Kidney glomerular epithelial cell (primary cell): ENCODE measurements around the gene PPP1R36.
"Not testable (repeated sequence)": the region's sequence is repeated elsewhere in the genome, so short reads cannot be mapped to it uniquely, and the experiment has no call there.

Source experiments
- DNase-seq: peaks from one replicate; lab custom pipeline; 2025; lab: John Stamatoyannopoulos, UW

Gene PPP1R36

DNA sequence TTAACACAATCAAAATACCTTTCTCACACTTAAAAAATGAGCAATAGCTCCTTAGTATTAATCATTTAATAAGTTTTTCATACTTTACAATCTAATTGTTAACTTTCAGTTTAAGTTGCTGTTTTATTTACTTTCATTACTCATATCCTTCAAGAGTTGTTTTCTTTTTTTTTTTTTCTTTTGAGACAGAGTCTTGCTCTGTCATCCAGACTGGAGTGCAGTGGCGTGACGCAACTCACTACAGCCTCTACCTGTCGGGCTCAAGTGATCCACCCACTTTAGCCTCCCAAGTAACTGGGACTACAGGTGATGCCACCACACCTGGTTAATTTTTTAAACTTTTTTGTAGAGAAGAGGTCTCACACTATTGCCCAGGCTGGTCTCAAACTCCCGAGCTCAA is 29.1 kb upstream of the PPP1R36 start:
- no peak for DNase-seq

DNA sequence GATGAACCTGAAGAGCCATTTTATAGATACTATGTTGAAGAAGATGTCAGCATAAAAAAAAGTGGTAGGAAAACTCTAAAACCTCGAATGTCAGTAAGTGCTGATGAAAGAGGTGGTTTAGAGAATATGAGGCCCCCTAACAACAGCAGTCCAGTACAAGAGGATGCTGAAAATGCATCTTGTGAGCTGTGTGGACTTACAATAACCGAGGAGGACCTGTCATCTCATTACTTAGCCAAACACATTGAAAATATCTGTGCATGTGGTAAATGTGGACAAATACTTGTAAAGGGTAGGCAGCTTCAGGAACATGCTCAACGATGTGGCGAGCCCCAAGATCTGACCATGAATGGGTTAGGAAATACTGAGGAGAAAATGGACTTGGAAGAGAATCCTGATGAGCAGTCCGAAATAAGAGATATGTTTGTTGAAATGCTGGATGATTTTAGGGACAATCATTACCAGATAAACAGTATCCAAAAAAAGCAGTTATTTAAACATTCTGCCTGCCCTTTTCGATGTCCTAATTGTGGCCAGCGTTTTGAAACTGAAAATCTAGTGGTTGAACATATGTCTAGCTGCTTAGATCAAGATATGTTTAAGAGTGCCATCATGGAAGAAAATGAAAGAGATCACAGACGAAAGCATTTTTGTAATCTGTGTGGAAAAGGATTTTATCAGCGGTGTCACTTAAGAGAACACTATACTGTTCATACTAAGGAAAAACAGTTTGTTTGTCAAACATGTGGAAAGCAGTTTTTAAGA is 27.0 kb upstream of the PPP1R36 start:
- DNase-seq, result no peak

DNA sequence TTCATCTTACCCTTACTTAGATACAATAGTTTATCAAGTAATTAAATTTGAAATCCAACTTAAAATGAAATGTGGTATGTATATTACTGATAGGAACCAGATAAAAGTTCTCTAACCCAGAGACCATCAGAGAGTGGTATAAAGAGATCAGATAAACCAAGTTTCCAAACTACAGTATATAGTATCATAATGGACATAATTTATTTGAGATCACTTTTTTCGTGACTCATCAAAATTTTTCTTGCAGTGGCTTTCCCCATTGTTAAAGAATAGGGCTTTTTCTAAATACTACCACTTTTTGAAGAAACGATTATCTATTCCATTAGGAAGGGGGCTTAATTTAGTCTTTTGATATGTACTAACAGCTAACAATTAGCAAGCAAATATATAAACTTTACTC is 24.4 kb upstream of the PPP1R36 start:
- no peak for DNase-seq

DNA sequence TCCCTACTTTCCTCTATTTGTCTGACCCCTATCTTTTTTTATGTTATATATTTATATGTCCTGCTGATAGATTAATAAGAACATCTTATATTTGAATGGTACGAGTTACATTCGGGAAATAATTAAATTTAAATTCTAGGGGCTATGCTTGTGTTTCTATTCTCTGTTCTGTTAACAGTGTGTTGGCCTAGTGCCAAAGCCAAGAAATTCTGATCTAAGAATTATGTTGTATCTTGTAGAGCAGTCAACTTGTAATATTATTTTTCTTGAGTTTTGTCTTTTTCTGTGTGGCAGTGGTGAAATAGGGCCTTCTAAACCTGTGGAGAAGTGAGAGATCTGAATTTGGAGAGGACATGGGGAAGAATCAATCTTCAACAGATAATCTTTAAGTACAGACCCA is 18.2 kb upstream of the PPP1R36 start:
- no peak for DNase-seq

DNA sequence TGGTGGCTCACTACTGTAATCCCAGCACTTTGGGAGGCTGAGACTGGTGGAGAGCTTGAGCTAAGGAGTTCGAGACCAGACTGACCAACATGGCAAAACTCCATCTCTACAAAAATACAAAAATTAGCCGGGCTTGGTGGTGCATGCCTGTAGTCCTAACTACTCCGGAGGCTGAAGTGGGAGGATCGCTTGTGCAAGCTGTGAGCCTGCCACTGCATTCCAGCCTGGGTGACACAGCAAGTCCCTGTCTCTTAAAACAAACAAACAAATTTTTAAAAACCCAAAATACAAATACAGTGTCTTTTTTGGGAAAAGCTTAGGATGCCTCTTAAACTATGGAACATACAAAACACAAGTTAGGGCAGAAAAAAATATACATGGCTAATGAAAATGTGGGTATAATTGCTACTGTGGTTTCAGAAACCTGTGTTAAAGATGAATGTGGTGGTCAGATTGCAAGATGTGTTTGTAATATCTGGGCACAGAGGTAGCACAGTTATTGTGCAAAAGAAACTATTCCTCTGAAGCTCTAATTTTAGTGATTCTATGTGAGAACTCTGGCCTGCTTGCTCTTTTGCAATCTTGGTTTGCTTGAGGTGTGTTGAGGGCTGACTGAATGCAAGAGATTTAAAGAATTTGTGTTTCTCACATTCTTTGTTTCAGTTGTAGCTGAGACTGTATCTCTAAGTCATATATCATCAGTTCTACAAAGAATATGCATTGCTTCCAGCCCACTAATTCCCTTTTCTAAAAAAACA is 13.1 kb upstream of the PPP1R36 start:
- DNase-seq, result peak; percentile 38

DNA sequence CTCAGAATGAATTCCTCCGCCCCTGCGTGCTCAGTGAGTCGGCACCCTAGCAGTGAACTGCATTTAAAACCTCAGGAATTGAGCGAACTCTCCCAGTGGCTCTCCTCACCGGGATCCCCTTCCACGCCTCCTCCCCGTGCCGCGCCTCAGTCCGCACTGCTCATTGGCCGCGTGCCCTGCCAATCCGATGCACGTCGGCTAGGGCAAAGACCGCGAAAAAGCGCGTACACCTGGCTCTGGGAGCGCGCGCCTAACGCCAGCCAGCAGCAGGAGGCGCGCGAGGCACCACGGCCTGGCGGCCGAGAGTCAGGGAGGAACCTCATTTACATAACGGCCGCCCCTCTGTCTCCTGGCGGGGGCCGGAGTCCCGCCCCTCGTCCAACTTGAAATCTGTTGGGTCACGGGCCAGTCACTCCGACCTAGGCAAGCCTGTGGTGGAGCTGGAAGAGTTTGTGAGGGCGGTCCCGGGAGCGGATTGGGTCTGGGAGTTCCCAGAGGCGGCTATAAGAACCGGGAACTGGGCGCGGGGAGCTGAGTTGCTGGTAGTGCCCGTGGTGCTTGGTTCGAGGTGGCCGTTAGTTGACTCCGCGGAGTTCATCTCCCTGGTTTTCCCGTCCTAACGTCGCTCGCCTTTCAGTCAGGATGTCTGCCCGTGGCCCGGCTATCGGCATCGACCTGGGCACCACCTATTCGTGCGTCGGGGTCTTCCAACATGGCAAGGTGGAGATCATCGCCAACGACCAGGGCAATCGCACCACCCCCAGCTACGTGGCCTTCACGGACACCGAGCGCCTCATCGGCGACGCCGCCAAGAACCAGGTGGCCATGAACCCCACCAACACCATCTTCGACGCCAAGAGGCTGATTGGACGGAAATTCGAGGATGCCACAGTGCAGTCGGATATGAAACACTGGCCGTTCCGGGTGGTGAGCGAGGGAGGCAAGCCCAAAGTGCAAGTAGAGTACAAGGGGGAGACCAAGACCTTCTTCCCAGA is 9.3 kb upstream of the PPP1R36 start, which contains the start of gene HSPA2:
TSS of gene HSPA2 (plus strand) at position 534 of the 995 bp plus-strand sequence. CDS start at position 643, 109 bp downstream.
- DNase-seq, result peak; percentile 99

DNA sequence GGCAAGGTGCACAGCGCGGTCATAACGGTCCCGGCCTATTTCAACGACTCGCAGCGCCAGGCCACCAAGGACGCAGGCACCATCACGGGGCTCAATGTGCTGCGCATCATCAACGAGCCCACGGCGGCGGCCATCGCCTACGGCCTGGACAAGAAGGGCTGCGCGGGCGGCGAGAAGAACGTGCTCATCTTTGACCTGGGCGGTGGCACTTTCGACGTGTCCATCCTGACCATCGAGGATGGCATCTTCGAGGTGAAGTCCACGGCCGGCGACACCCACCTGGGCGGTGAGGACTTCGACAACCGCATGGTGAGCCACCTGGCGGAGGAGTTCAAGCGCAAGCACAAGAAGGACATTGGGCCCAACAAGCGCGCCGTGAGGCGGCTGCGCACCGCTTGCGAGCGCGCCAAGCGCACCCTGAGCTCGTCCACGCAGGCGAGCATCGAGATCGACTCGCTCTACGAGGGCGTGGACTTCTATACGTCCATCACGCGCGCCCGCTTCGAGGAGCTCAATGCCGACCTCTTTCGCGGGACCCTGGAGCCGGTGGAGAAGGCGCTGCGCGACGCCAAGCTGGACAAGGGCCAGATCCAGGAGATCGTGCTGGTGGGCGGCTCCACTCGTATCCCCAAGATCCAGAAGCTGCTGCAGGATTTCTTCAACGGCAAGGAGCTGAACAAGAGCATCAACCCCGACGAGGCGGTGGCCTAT is 8.3 kb upstream of the PPP1R36 start:
- DNase-seq, result no peak

DNA sequence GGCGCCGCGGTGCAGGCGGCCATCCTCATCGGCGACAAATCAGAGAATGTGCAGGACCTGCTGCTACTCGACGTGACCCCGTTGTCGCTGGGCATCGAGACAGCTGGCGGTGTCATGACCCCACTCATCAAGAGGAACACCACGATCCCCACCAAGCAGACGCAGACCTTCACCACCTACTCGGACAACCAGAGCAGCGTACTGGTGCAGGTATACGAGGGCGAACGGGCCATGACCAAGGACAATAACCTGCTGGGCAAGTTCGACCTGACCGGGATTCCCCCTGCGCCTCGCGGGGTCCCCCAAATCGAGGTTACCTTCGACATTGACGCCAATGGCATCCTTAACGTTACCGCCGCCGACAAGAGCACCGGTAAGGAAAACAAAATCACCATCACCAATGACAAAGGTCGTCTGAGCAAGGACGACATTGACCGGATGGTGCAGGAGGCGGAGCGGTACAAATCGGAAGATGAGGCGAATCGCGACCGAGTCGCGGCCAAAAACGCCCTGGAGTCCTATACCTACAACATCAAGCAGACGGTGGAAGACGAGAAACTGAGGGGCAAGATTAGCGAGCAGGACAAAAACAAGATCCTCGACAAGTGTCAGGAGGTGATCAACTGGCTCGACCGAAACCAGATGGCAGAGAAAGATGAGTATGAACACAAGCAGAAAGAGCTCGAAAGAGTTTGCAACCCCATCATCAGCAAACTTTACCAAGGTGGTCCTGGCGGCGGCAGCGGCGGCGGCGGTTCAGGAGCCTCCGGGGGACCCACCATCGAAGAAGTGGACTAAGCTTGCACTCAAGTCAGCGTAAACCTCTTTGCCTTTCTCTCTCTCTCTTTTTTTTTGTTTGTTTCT is 7.6 kb upstream of the PPP1R36 start:
- no peak for DNase-seq

DNA sequence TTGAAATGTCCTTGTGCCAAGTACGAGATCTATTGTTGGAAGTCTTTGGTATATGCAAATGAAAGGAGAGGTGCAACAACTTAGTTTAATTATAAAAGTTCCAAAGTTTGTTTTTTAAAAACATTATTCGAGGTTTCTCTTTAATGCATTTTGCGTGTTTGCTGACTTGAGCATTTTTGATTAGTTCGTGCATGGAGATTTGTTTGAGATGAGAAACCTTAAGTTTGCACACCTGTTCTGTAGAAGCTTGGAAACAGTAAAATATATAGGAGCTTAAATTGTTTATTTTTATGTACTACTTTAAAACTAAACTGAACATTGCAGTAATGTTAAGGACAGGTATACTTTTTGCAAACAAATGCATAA is 6.9 kb upstream of the PPP1R36 start:
- no peak for DNase-seq

DNA sequence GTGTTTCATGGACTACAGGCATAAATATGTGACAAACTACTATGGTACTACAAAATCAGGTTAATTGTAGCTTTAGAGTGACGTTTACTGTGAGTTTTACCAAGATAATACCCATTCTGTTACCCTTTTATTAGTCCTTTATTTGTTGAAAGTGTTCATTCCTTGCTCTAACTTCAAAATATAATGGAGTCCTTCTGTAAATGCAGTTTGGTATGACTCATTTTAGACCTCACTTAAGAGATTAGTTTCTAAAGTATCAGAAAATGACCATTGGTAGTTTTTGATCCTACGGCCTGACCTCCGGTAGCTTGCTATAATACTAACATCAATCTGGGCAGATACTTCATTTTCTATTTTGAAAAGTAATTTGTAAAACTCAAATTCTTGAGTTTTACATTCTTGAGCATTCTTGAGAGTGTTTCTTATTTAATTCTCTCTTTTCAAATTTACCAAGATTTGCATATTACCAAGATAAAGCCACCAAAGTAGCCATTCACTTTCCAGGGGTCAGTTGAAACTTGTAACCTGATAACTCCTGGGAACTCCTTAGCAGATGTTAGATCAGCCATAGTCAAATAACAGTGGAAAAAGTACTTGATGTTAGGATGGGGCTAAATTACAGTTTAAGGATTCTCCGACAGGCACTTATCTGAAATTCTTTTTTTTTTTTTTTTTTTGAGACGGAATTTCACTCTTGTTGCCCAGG is 5.0 kb upstream of the PPP1R36 start:
- DNase-seq, result no peak

DNA sequence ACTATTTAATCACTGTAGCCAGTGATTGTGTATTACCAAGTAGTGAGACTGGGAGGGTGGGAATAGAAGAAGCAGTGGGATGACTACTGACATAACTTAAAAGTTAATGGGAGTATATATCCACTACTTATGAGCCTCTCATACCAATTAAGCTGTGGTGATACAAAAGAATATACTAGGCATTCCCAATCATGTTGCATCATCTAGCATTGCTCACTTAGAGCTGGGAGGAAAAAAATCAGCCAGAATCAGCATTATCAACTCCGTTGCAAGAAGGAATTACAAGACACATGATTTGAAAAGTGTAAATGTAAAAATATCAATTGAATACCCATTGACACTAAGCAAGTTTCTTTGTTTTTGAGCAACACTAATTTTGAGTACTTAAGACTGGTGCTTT is 745 bp upstream of the PPP1R36 start:
- DNase-seq, result no peak

DNA sequence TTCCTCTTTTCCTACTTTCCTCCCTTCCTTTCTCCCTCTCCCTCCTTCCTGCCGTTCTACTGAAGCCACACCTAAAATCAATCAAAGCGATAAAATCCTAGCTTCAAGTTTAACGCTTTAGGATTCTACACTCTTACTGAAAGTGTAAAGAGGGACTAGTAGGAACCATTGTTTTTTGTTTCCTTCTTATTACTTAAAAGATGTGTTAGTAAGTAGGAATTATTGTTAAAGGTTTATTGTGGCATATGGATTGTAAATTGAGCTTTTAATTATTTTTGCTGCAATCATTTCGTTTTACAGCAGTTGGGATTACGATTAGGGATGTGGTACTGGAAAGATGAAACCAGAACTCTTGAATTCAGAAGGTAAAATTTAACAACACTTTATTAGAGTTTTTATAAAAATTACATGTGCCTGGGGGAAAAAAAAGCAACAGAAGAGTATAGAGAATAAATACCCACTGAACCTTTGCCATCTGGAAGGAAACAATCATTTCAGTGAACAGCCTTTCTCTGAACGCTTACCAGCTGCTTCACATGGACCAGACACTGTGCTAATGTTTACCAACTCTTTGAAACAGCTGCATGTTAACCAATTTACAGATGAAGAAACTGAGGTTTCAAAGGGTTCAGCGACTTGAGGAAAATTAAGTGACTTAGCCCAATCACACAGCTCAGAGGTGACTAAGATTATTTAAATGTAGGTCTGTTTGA is 1.0 kb downstream of the PPP1R36 start:
- DNase-seq, result no peak

DNA sequence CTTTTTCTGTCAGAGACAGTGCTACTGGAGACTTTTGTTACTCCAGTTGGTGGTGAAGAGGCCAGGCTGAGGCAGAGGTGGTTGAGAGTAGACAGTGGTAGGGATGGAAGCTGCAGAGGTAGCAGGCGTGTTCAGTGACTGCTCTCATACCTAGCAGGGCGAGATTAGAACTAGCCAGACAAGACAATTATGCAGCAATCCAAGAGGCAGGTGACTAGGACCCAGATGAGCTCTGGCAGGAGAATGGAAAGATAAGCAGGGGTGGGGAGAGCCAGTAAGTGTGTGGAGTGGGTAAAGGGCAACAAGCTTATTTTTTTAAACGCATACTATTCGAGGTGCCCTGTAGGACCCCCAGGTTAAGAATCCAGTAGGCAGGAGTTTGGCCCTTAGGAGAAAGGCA is 4.8 kb downstream of the PPP1R36 start:
- no peak for DNase-seq

DNA sequence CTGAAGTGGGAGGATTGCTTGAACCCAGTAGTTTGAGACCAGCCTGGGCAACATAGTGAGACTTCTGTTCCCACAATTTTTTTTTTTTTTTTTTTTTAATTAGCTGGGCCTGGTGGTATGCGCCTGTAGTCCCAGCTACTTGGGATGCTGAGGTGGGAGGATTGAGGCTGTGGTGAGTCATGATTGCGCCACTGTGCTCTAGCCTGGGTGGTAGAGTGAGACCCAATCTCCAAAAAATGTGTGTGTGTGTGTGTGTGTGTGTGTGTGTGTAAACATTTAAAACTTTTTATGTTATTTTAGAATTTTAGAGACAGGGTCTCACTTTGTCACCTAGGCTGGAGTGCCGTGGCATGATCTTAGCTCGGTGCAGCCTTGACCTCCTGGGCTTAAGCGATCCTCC is 6.8 kb downstream of the PPP1R36 start:
- no peak for DNase-seq

DNA sequence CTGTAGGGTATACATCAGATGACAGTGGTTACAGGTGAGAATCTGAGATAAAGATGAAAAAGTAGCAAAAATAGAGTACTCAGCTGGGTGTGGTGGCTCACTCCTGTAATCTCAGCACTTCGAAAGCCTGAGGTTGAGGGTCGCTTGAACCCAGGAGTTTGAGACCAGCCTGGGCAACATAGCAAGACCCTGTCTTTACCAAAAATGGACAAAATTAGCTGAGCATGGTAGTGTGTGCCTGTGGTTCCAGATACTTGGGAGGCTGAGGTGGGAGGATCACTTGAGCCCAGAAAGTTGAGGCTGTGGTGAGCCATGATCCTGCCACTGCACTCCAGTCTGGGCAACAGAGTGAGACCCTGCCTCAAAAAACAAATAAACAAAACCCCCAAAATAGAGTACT is 8.5 kb downstream of the PPP1R36 start:
- DNase-seq, result not testable (repeated sequence)

DNA sequence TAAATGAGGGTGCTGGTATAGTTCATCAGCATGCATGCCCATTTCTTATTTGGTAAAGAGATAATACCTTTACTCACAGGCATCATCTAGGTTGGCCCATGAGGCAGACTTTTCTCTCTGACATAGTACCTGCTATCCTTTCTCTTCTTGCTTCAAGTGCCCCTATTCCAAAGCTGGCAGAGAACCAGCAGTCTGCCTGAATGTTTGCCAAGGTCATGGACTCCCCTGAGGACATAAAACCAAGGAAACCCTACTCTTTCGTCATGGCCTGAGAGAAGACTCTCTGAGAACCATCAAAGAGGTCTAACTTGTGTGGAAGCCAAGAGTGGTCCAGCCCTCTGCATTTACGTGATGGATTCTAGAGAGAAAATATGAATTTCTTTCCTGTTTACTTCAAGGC is 11.9 kb downstream of the PPP1R36 start:
- DNase-seq, result no peak

DNA sequence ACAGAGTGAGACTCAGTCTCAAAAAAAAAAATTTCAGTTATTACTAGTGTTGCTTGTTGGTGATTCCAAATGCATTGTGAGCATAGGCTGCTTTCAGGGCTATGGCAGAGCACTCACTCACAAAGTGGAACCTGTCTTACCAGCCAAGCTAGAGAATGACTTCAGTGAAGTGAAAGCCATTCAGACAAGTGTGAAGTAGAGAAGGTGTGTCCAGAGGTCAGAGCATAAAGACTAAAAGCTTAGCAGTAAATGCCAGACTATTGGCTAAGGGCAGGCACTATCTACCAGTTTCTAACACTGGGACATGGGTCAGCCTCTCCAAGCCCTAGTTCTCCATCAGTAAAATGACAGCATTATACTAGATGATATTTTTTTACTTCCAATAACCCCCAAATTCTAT is 12.7 kb downstream of the PPP1R36 start:
- DNase-seq, result no peak

DNA sequence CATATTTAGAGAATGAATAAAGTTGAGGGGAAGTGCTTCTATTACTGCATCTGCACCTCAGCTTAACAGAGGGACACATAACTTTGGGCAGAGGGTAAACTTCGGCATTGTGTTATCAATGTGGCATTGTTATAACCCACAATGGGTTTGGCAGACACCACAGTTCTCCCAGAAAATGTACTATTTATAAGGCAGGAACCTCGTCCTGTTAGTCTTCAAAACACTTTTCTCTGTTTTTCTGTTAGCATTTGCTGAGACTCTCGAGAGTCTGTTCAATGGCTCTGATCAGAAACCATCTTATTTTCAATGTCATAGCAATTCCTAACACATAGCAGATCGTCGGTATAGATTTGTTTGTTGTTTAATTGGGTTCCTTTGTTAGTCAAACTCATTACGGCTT is 13.9 kb downstream of the PPP1R36 start:
- DNase-seq, result no peak

DNA sequence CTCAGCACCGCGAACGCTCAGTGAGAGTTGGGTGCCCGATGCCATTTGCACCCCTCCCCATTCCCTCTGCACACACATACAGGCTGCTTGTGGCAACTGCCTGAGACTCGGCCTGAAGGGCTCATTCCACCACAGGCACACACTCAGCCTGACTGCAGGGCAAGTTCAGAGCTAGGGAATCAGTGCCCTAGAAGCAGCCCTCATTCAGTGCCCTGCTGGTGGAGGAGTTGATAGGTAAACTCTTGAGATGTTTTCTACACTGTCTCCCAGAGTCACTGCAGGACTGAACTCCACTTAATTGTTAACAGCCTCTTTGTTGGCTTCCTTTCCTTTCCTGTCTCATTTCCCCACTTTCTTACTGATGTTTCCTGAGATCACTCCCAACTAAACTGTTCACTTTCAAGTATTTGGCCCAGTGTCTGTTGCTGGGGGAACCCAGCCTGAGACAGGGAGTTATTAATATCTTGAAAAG is 16.9 kb downstream of the PPP1R36 start:
- no peak for DNase-seq
